HepG2 (cell line): Measurements from ENCODE around the gene PLN. TPM values are rescaled to one million over a fixed set of nuclear protein-coding genes. Genes with fewer than 3 reads are reported as not detected.

Experiments
- ATAC-seq: fragments of 200-7000 bp; cut with Tn5 transposase; 3 replicates; pipeline ENCODE4 v1.9.1; 2020; ENCODE audit warnings: mild to moderate bottlenecking, moderate library complexity
- BruUV-seq: library from RNA; stranded (reverse); fragments of 400-500 nt; replicated peaks from 2 replicates; lab custom pipeline; 2021; lab: Mats Ljungman, UMichigan
- CTCF ChIA-PET: fragments of 300-600 bp; formaldehyde crosslinking; extraction: SDS; loops from one replicate; lab custom pipeline; 2021; ENCODE audit warnings: low total read pairs, inconsistent platforms, low intra/inter-chr PET ratio; lab: Yijun Ruan, JAX
- POLR2A ChIA-PET: fragments of 350-600 bp; sonication (Branson Sonifier 250); formaldehyde crosslinking; loops from one replicate; lab custom pipeline; 2020; ENCODE audit warnings: antibody characterized with exemption, inconsistent platforms; lab: Yijun Ruan, JAX
- DNase-seq: peaks from one replicate; pipeline ENCODE4 v3.0.0-alpha.2; 2015; ENCODE audit warnings: low spot score
- FAIRE-seq: peaks from 3 replicates; lab custom pipeline; 2011; peaks lifted over from hg19 to GRCh38; lab: Jason Lieb, UNC
- H2AFZ ChIP-seq: one replicate; pipeline ENCODE4 v1.6.1; 2011; ENCODE audit warnings: low read length, inconsistent platforms
- H3K27ac ChIP-seq: fragments of 300-600 bp; 3 replicates; pipeline ENCODE4 v1.8.0; 2011; ENCODE audit warnings: mixed run types, mild to moderate bottlenecking, mixed read lengths, low read length, inconsistent platforms; ENCODE audit not compliant: insufficient read depth; ENCODE audit errors: extremely low read length
- H3K27me3 ChIP-seq, 2 experiments: fragments of 200-600 bp in 1 of 2; 2 replicates in 1 of 2; 3 replicates in 1 of 2; pipeline versions ENCODE4 v1.6.0 to v1.8.0; 2011; ENCODE audit warnings: low read length in 2 of 2, mild to moderate bottlenecking in 2 of 2, moderate library complexity in 2 of 2, inconsistent platforms in 1 of 2; ENCODE audit not compliant: insufficient read depth in 2 of 2, control insufficient read depth in 1 of 2
- H3K36me3 ChIP-seq, 2 experiments: fragments of 200-600 bp in 1 of 2; replicated peaks in 1 of 2; 2 replicates in 1 of 2; 3 replicates in 1 of 2; pipeline versions ENCODE4 v1.5.1 to v1.8.0; 2011; ENCODE audit warnings: low read length in 2 of 2, inconsistent platforms in 1 of 2; ENCODE audit not compliant: insufficient read depth in 2 of 2, control insufficient read depth in 1 of 2
- H3K4me1 ChIP-seq: 2 replicates; pipeline ENCODE4 v1.5.1; 2012; ENCODE audit warnings: low read length, inconsistent platforms; ENCODE audit not compliant: insufficient read depth
- H3K4me2 ChIP-seq: 2 replicates; pipeline ENCODE4 v1.6.0; 2011; ENCODE audit warnings: low read depth, low read length, inconsistent platforms
- H3K4me3 ChIP-seq, 3 experiments: fragments of 200-600 bp in 1 of 3; sonication (generic), shearing (Covaris generic) in 1 of 3; replicated peaks in 1 of 3; 2 replicates each; pipeline ENCODE4 v1.5.1; 2011 to 2016; ENCODE audit warnings: low read length in 3 of 3, inconsistent platforms in 2 of 3, low read depth in 2 of 3, mild to moderate bottlenecking in 2 of 3, control low read depth in 1 of 3, mixed read lengths in 1 of 3; ENCODE audit not compliant: insufficient read depth in 1 of 3
- H3K79me2 ChIP-seq: one replicate; pipeline ENCODE4 v1.6.1; 2011; ENCODE audit warnings: low read length, inconsistent platforms; ENCODE audit not compliant: insufficient read depth
- H3K9ac ChIP-seq: 2 replicates; pipeline ENCODE4 v1.6.0; 2011; ENCODE audit warnings: mild to moderate bottlenecking, low read depth, low read length, inconsistent platforms; ENCODE audit not compliant: insufficient read depth
- H3K9me3 ChIP-seq: 2 replicates; pipeline ENCODE4 v1.5.1; 2012; ENCODE audit warnings: mild to moderate bottlenecking, low read length
- H4K20me1 ChIP-seq: 2 replicates; pipeline ENCODE4 v1.6.0; 2011; ENCODE audit warnings: inconsistent platforms, mild to moderate bottlenecking, low read length, moderate library complexity; ENCODE audit not compliant: insufficient read depth
- ATF7 ChIP-seq, 2 experiments: fragments of 450-650 bp in 1 of 2; sonication (generic) in 1 of 2; formaldehyde crosslinking in 1 of 2; IDR thresholded peaks; 2 replicates each; pipeline versions ENCODE4 v1.4.0 to v1.6.1; 2016 to 2020; ENCODE audit warnings: antibody characterized with exemption in 1 of 2, mild to moderate bottlenecking in 1 of 2, missing genetic modification reagents in 1 of 2
- U2AF1 ChIP-seq: fragments of 200-400 bp; formaldehyde crosslinking; optimal IDR thresholded peaks from 2 replicates; pipeline ENCODE3; 2017; ENCODE audit warnings: mild to moderate bottlenecking, low read depth, low read length
- ZMAT5 ChIP-seq: sonication (generic); formaldehyde crosslinking; IDR thresholded peaks from 2 replicates; pipeline ENCODE4 v1.5.0; 2020; ENCODE audit warnings: mild to moderate bottlenecking, low read depth, missing genetic modification reagents, borderline replicate concordance
- ZNF230 ChIP-seq: sonication (generic); formaldehyde crosslinking; IDR thresholded peaks from 2 replicates; pipeline ENCODE4 v1.4.0; 2020; ENCODE audit warnings: mild to moderate bottlenecking, missing genetic modification reagents
- ZNF704 ChIP-seq: sonication (generic); formaldehyde crosslinking; IDR thresholded peaks from 2 replicates; pipeline ENCODE4 v1.8.1; 2023; ENCODE audit warnings: mild to moderate bottlenecking, inconsistent platforms, moderate library complexity, missing genetic modification reagents, borderline replicate concordance
- WGBS: methylation state at CpG from one replicate; pipeline ENCODE4 v1.1.6; 2017; ENCODE audit warnings: low lambda C conversion rate; 5-methylcytosine and 5-hydroxymethylcytosine counted together
- in situ Hi-C: cut with HindIII; loops from 2 replicates; pipeline ENCODE4 v1.10.0; 2017; ENCODE audit warnings: low pct_unique_long_range_greater_than_20kb; ENCODE audit not compliant: extremely low pct_ligation_motif_present
- intact Hi-C: fragments of 100-400 bp; cut with micrococcal nuclease; formaldehyde crosslinking; loops from one replicate; pipeline ENCODE4 v1.10.0; 2022; ENCODE audit not compliant: unreplicated experiment
- polyA plus RNA-seq, 8 experiments: library from polyadenylated mRNA; depleted of rRNA in 3 of 8; stranded (reverse) in 7 of 8; unstranded in 1 of 8; fragments of >200 nt; fragmentation: Illumina TruSeq in 4 of 8; extraction: Trizol in 4 of 8; gene quantifications; 2 replicates each; pipeline versions ENCODE4 v1.2.1 to v1.2.3, GENCODE V29; 2011 to 2016; ENCODE audit warnings: low read depth in 4 of 8, missing spikeins in 1 of 8, mixed read lengths in 1 of 8; ENCODE audit not compliant: insufficient read depth in 1 of 8
- total RNA-seq, 5 experiments: library from RNA; depleted of rRNA; stranded (reverse); fragments of >200 nt; fragmentation: Illumina TruSeq; extraction: Trizol; gene quantifications; 2 replicates each; pipeline ENCODE4 v1.2.3, GENCODE V29; 2016; ENCODE audit warnings: low read depth in 1 of 5

Gene PLN
- total and polyA plus RNA-seq, 2 of the 13 experiments (the other 11 are each of a cell fraction or from before 2014, with no cell fraction given) = not detected

GRCh38 chr6:118567974-118568373 lies 19.9 kb downstream of the PLN start:
- no peak overlapping the region for H3K27ac ChIP-seq
- 13% methylated on average over 3 of the region's 3 CpGs for WGBS
- ATAC-seq = no peak
- intact Hi-C loops (loop anchor here (5.0 to 10.0 kb wide), 2 partner anchors 209 to 237 kb away; no protein-coding TSS in a partner anchor), in situ Hi-C loops (no loop called here)
- no peak overlapping the region for H3K9ac ChIP-seq
- no TSS peak for BruUV-seq
- H3K27me3 ChIP-seq = no peaks in the 10 kb centered on the region
- H3K36me3 ChIP-seq = no peaks in the 10 kb centered on the region
- H3K4me2 ChIP-seq = no peak overlapping the region
- H3K79me2 ChIP-seq = no peaks in the 10 kb centered on the region
- H3K9me3 ChIP-seq = peaks cover under 1% of the 10 kb centered on the region; the same call in 1 of the 2 replicates
- DNase-seq = no peak
- ChIA-PET CTCF (no interaction called here), POLR2A (no interaction called here)
- no peaks in the 10 kb centered on the region for H4K20me1 ChIP-seq
- H3K4me1 ChIP-seq = no peaks in the 10 kb centered on the region
- no peak for TF ChIP-seq ZMAT5 (CRISPR knock-in tag)
- no peak for TF ChIP-seq ZNF704
- TF ChIP-seq U2AF1 = no peak
- H2AFZ ChIP-seq = no peak overlapping the region
- FAIRE-seq = no peak
- no peak overlapping the region for H3K4me3 ChIP-seq

GRCh38 chr6:118569498-118569897 lies 21.4 kb downstream of the PLN start:
- peak; percentile 88 for TF ChIP-seq ATF7 (IDR thresholded peaks at IDR 0.05)
- TF ChIP-seq ATF7 (CRISPR knock-in tag; IDR thresholded peaks at IDR 0.05) = no peak
- no peak for TF ChIP-seq ZNF230 (CRISPR knock-in tag)
- Histone ChIP-seq H3K9me3 (peaks cover 12% of the 10 kb centered on the region), H3K79me2 (no peaks in the 10 kb centered on the region), H3K27me3 (no peaks in the 10 kb centered on the region), H3K9ac (no peak overlapping the region), H3K4me3 (no peak overlapping the region), H2AFZ (no peak overlapping the region), H3K4me1 (no peaks in the 10 kb centered on the region), H4K20me1 (no peaks in the 10 kb centered on the region), H3K27ac (no peak overlapping the region), H3K4me2 (no peak overlapping the region), H3K36me3 (no peaks in the 10 kb centered on the region)
- no peak for DNase-seq
- intact Hi-C loops = loop anchor here (5.0 to 10.0 kb wide), 2 partner anchors 208 to 235 kb away; no protein-coding TSS in a partner anchor
- CTCF ChIA-PET = no interaction called here
- ATAC-seq = no peak
- no peak for FAIRE-seq
- in situ Hi-C loops = no loop called here
- no TSS peak for BruUV-seq
- WGBS = 32% methylated on average over 1 of the region's 1 CpG
- POLR2A ChIA-PET = no interaction called here
